ENCODE measurements around the gene CAMK2N1. TPM values are rescaled to one million over a fixed set of nuclear protein-coding genes. Genes with fewer than 3 reads are reported as not detected.

Gene CAMK2N1
- 128 TPM for total RNA-seq

GRCh38 chr1:20485527-20486456 lies at the start of gene CAMK2N1:
Gene CAMK2N1, minus strand, starts transcription at chr1:20486210. Its CDS starts 831 bp downstream, at chr1:20485379.

GRCh38 chr1:20507564-20508410 lies 21.8 kb upstream of the CAMK2N1 start, which contains the start of gene MUL1:
Gene MUL1, minus strand, starts transcription at chr1:20508151. Its CDS starts 127 bp downstream, at chr1:20508024.

Other genes with a start within 250 kb of the CAMK2N1 start
- 4.8 TPM for gene VWA5B1, start 195.3 kb downstream of the CAMK2N1 start, total RNA-seq
- gene MUL1, start 21.9 kb upstream of the CAMK2N1 start, total RNA-seq, result 21.2 TPM
- 8.5 TPM for gene FAM43B, start 66.4 kb upstream of the CAMK2N1 start, total RNA-seq
- gene CDA, start 102.9 kb upstream of the CAMK2N1 start, total RNA-seq, result not detected
- 152 TPM for gene PINK1, start 147.2 kb upstream of the CAMK2N1 start, total RNA-seq
- gene DDOST, start 175.2 kb upstream of the CAMK2N1 start, total RNA-seq, result 100 TPM
- gene KIF17, start 231.8 kb upstream of the CAMK2N1 start, total RNA-seq, result 17.8 TPM
- gene SH2D5, start 246.5 kb upstream of the CAMK2N1 start, total RNA-seq, result 10.8 TPM

Measured in diencephalon (tissue), 1 donor.